Measurements from ENCODE around the gene PTPA.

PTPA gene

GRCh38 chr9:129137292-129138143, 26.3 kb downstream of the PTPA start:
- no peak for DNase-seq (ENCODE audit: low read depth)

DNA sequence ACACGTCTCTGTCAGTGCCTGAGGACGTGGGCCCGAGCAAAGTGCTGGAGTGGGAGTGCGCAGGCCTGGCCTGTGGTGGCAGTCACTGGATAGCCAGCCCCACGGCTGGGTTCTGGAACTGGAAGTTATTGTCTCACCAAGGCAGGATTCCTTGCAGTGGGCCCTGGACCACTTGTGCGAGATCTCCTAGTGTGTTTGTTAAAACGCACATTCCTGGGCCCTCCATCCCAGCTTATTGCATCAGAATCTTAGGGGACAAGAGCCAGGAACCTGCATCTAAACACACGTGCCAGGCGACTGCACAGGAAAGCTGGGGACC, 26.9 kb downstream of the PTPA start:
- no peak for DNase-seq (ENCODE audit: low read depth)

- DNase-seq (ENCODE audit: low read depth): peak; percentile 47
Measured at GRCh38 chr9:129138476-129139232, 27.4 kb downstream of the PTPA start.

GRCh38 chr9:129139233-129139992, 28.2 kb downstream of the PTPA start:
- peak; percentile 84 for DNase-seq (ENCODE audit: low read depth)

DNA sequence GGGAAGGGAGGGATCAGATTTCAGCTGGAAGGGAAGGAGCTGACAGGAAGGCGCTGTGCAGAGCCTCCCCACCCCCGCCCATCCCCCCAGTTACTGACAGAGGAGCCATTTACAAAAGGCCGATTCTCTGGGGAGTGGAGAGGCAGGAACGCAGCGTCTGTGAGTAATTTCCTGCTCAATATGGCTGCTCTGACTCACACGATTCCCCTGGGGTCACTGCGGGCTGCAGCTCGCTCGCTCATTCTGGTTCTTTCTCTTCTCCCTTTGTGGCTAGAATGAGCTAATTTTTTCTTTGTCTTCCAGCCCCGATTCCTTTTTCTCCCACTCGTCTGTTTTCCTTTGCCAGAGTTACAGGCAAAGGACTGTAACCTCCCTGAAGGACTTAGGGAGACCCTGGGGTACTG, 28.8 kb downstream of the PTPA start:
- DNase-seq (ENCODE audit: low read depth): peak; percentile 100

DNA sequence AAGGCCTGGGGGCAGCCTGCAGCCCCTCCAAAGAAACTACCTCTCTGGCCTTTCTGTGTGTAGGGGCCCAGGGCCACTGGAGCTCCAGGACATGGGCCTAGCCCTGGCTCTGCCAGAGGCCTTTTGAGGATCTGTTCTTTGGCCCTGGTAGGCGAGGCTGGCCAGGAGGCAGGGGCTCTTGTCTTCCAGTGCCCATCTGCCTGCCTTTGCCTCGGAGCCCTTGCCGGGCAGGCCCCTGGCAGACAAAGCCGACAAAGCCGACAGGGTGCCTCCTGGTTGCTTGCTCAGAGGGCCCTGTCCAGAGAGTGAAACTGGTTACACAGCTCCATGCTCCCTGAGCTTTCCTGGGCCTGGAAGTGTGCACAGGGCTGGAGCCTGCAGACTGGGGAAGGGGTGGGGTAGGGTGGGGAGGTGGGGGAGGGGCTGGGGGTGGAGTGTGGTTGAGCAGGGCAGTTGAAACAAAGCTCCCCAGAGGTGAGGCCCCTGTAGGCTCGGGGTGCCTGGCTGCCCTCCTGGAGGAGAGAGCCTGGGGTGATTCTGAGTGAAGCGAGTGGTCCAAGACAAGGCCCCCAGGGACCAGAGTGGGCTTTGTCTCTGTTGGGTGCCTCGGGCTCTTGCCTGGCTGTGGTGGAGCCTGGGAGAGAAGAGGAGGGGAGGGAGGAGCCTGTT, 29.3 kb downstream of the PTPA start:
- no peak for DNase-seq (ENCODE audit: low read depth)

GRCh38 chr9:129141066-129142041, 30.1 kb downstream of the PTPA start:
- peak; percentile 44 for DNase-seq (ENCODE audit: low read depth)

- DNase-seq (ENCODE audit: low read depth): no peak
Measured at GRCh38 chr9:129142138-129142935, 31.1 kb downstream of the PTPA start.

- DNase-seq (ENCODE audit: low read depth): peak; percentile 88
Measured at GRCh38 chr9:129143031-129143927, 32.1 kb downstream of the PTPA start.

GRCh38 chr9:129145316-129145715, 34.1 kb downstream of the PTPA start:
- DNase-seq (ENCODE audit: low read depth): no peak

- DNase-seq (ENCODE audit: low read depth): peak; percentile 96
Measured at GRCh38 chr9:129145841-129146292, 34.7 kb downstream of the PTPA start.

GRCh38 chr9:129146441-129146941, 35.3 kb downstream of the PTPA start:
- peak; percentile 85 for DNase-seq (ENCODE audit: low read depth)

- DNase-seq (ENCODE audit: low read depth): no peak
Measured at GRCh38 chr9:129148463-129149204, 37.4 kb downstream of the PTPA start.

GRCh38 chr9:129149442-129149841, 38.2 kb downstream of the PTPA start:
- no peak for DNase-seq (ENCODE audit: low read depth)

DNA sequence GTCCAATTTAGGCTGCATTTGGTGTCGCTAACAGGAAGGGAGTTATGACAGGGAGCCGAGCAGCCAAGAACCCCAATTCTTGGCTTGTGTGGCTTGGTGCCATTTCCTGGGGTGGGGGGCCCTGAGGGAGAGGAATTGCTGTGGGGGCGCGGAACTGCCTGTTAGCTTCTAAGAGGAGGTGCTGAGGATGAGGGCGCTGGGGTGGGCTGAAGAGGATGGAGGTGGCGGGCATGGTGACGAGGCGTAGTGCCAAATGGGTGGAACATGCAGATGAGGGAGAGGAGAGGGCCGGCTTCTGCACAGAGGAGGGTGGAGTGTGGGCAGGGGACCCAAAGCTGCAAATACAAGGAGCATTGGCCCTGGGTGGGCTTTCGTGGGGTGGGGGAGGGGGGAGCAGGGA, 38.9 kb downstream of the PTPA start:
- DNase-seq (ENCODE audit: low read depth): no peak

- no peak for DNase-seq (ENCODE audit: low read depth)
Measured at GRCh38 chr9:129150672-129151211, 39.5 kb downstream of the PTPA start.

DNA sequence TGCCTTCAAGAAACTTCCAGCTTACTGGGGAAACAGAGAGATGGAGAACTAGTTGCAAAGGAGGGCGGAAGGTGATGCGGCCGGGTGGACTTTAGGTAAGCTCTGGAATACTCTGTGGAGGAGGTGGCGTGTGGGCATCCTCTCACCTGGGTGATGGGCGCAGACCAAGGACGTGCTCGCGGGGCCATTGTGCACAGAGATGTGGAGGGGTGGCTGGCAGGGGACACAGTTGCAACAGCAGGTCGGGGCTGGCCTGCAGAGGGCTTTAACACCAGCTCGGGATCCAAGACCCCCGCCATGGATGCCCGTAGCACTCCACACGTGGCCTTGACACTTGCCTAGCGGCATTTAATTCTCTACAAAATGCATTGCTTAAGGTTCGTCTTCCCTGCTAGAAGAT, 40.3 kb downstream of the PTPA start:
- no peak for DNase-seq (ENCODE audit: low read depth)
